ENCODE measurements around the gene MMP28.

Gene MMP28

DNA sequence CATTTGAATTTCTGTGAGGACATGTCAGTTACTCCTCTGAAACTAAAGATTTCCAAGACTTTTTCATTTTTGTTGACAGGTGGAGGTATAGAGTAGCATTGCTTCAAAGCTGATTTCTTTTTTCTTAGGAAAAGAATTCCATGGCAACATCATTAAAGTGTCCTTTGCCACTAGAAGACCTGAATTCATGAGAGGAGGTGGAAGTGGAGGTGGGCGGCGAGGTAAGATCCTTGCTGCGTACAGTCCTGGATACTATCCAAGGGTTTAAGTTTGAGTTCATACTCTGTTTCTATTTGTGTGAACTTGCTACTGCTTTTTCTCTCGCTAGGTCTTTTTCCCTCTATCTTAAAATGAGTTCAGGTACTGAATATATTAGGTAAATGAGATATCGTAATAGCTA lies 46.8 kb upstream of the MMP28 start:
- H3K9me2 ChIP-seq (replicated peaks; ENCODE audit: control insufficient read depth, low read length), result no peaks in the 10 kb centered on the region
- H3K27ac ChIP-seq (ENCODE audit: low read depth, low read length), result no peak overlapping the region
- H3K4me2 ChIP-seq (ENCODE audit: low read length), result no peak overlapping the region
- no peak for TF ChIP-seq EZH2phosphoT487 (IDR thresholded peaks at IDR 0.05; ENCODE audit: borderline replicate concordance, low read length)
- TF ChIP-seq, protein P1, sequence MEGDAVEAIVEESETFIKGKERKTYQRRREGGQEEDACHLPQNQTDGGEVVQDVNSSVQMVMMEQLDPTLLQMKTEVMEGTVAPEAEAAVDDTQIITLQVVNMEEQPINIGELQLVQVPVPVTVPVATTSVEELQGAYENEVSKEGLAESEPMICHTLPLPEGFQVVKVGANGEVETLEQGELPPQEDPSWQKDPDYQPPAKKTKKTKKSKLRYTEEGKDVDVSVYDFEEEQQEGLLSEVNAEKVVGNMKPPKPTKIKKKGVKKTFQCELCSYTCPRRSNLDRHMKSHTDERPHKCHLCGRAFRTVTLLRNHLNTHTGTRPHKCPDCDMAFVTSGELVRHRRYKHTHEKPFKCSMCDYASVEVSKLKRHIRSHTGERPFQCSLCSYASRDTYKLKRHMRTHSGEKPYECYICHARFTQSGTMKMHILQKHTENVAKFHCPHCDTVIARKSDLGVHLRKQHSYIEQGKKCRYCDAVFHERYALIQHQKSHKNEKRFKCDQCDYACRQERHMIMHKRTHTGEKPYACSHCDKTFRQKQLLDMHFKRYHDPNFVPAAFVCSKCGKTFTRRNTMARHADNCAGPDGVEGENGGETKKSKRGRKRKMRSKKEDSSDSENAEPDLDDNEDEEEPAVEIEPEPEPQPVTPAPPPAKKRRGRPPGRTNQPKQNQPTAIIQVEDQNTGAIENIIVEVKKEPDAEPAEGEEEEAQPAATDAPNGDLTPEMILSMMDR (IDR thresholded peaks at IDR 0.05; ENCODE audit: low read depth, low read length, poor library complexity, severe bottlenecking), result no peak
- H3K4me3 ChIP-seq (ENCODE audit: low read length), result no peak overlapping the region
- H3F3A ChIP-seq (ENCODE audit: control insufficient read depth, insufficient read depth), result peaks cover 7% of the 10 kb centered on the region
- H4K20me1 ChIP-seq (ENCODE audit: control insufficient read depth, insufficient read depth, low read depth, low read length), result peaks cover 3% of the 10 kb centered on the region; the same call in 1 of the 2 replicates
- H3K27me3 ChIP-seq (ENCODE audit: control insufficient read depth, low read length), result no peaks in the 10 kb centered on the region
- H3K79me2 ChIP-seq (ENCODE audit: control insufficient read depth, low read length), result no peaks in the 10 kb centered on the region
- H3K36me3 ChIP-seq (ENCODE audit: control insufficient read depth, low read length), result peaks cover 86% of the 10 kb centered on the region
- H3K9me3 ChIP-seq (ENCODE audit: control insufficient read depth, insufficient read depth, low read length), result no peaks in the 10 kb centered on the region
- no peaks in the 10 kb centered on the region for H3K4me1 ChIP-seq (ENCODE audit: control insufficient read depth, low read length)

DNA sequence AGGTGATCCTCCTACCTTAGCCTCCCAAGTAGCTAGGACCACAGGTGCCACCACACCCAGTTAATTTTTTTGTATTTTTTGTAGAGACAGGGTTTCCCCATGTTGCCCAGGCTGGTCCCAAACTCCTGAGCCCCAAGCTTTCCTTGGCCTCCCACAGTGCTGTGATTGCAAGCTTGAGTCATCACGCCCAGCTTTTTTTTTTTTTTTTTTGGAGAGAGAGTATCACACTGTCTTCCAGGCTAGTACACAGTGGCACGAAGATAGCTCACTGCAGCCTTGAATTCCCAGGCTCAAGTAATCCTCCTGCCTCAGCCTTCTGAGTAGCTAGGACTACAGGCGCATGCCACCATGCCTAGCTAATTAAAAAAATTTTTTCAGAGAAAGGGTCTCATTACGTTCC lies 46.1 kb upstream of the MMP28 start:
- Histone ChIP-seq H3K79me2 (ENCODE audit: control insufficient read depth, low read length) (no peaks in the 10 kb centered on the region), H3K27me3 (ENCODE audit: control insufficient read depth, low read length) (no peaks in the 10 kb centered on the region), H3K4me1 (ENCODE audit: control insufficient read depth, low read length) (no peaks in the 10 kb centered on the region), H3K27ac (ENCODE audit: low read depth, low read length) (no peak overlapping the region), H3K4me3 (ENCODE audit: low read length) (no peak overlapping the region), H4K20me1 (ENCODE audit: control insufficient read depth, insufficient read depth, low read depth, low read length) (peaks cover 3% of the 10 kb centered on the region; the same call in 1 of the 2 replicates), H3K36me3 (ENCODE audit: control insufficient read depth, low read length) (peaks cover 88% of the 10 kb centered on the region), H3K9me3 (ENCODE audit: control insufficient read depth, insufficient read depth, low read length) (no peaks in the 10 kb centered on the region), H3F3A (ENCODE audit: control insufficient read depth, insufficient read depth) (peaks cover 4% of the 10 kb centered on the region; the same call in 1 of the 2 replicates), H3K4me2 (ENCODE audit: low read length) (no peak overlapping the region), H3K9me2 (replicated peaks; ENCODE audit: control insufficient read depth, low read length) (no peaks in the 10 kb centered on the region)
- TF ChIP-seq EZH2phosphoT487 (IDR thresholded peaks at IDR 0.05; ENCODE audit: borderline replicate concordance, low read length), result no peak
- TF ChIP-seq, protein P1 (IDR thresholded peaks at IDR 0.05; ENCODE audit: low read depth, low read length, poor library complexity, severe bottlenecking), result no peak

DNA sequence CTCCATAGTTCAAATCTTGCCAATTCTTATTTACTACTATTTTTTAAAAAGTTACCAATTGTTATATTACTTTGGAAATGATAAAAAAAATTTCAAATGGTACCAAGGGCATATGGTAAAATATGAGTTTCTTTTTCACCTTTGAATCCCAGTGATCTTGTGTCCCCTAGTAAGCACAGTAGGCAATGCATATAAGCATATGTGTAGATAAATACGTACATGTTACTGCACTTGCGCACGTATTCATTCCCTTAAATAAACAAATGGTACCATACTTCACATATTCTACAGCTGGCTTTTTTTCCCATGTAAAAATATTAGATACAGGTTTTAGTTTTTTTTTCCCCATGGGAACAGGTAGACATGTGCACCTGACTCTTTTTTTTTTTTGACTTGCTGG lies 45.7 kb upstream of the MMP28 start:
- Histone ChIP-seq H3K79me2 (ENCODE audit: control insufficient read depth, low read length) (no peaks in the 10 kb centered on the region), H3K9me2 (replicated peaks; ENCODE audit: control insufficient read depth, low read length) (no peaks in the 10 kb centered on the region), H3K27me3 (ENCODE audit: control insufficient read depth, low read length) (no peaks in the 10 kb centered on the region), H3K4me1 (ENCODE audit: control insufficient read depth, low read length) (no peaks in the 10 kb centered on the region), H3K36me3 (ENCODE audit: control insufficient read depth, low read length) (peaks cover 88% of the 10 kb centered on the region), H3K9me3 (ENCODE audit: control insufficient read depth, insufficient read depth, low read length) (no peaks in the 10 kb centered on the region), H3K27ac (ENCODE audit: low read depth, low read length) (no peak overlapping the region), H3K4me2 (ENCODE audit: low read length) (no peak overlapping the region), H3F3A (ENCODE audit: control insufficient read depth, insufficient read depth) (peaks cover 4% of the 10 kb centered on the region; the same call in 1 of the 2 replicates), H3K4me3 (ENCODE audit: low read length) (no peak overlapping the region), H4K20me1 (ENCODE audit: control insufficient read depth, insufficient read depth, low read depth, low read length) (peaks cover 3% of the 10 kb centered on the region; the same call in 1 of the 2 replicates)
- TF ChIP-seq EZH2phosphoT487 (IDR thresholded peaks at IDR 0.05; ENCODE audit: borderline replicate concordance, low read length), result no peak
- TF ChIP-seq, protein P1 (IDR thresholded peaks at IDR 0.05; ENCODE audit: low read depth, low read length, poor library complexity, severe bottlenecking), result no peak
